ENCODE data around the gene OXSR1. TPM values are rescaled to one million over a fixed set of nuclear protein-coding genes. Genes with fewer than 3 reads are reported as not detected.
"Not testable (repeated sequence)": the region's sequence is repeated elsewhere in the genome, so short reads cannot be mapped to it uniquely, and the experiment has no call there.

Gene OXSR1
- total RNA-seq, 4 donors from 2014 or later, result 17.3 to 49.7 (median 28.7) TPM

GRCh38 chr3:38154625-38155255, 10.6 kb upstream of the OXSR1 start:
- Histone ChIP-seq H3K36me3 (no peaks in the 10 kb centered on the region), H3K27ac (no peak overlapping the region), H3K27me3 (no peaks in the 10 kb centered on the region), H3K4me1 (no peaks in the 10 kb centered on the region), H3K9me3 (no peaks in the 10 kb centered on the region), H3K4me3 (no peak overlapping the region)
- TF ChIP-seq CTCF (IDR thresholded peaks at IDR 0.05) (no peak), POLR2A (IDR thresholded peaks at IDR 0.05) (no peak)
- no peak for DNase-seq

GRCh38 chr3:38155825-38156224, 9.5 kb upstream of the OXSR1 start:
- no peaks in the 10 kb centered on the region for H3K4me1 ChIP-seq
- TF ChIP-seq POLR2A (IDR thresholded peaks at IDR 0.05), result no peak
- no peak for TF ChIP-seq CTCF (IDR thresholded peaks at IDR 0.05)
- H3K9me3 ChIP-seq, result no peaks in the 10 kb centered on the region
- H3K4me3 ChIP-seq, result no peak overlapping the region
- H3K36me3 ChIP-seq, result no peaks in the 10 kb centered on the region
- no peak overlapping the region for H3K27ac ChIP-seq
- H3K27me3 ChIP-seq, result no peaks in the 10 kb centered on the region
- no peak for DNase-seq

GRCh38 chr3:38157117-38157516, 8.2 kb upstream of the OXSR1 start:
- Histone ChIP-seq H3K36me3 (no peaks in the 10 kb centered on the region), H3K9me3 (no peaks in the 10 kb centered on the region), H3K4me3 (no peak overlapping the region), H3K4me1 (no peaks in the 10 kb centered on the region), H3K27me3 (no peaks in the 10 kb centered on the region), H3K27ac (no peak overlapping the region)
- TF ChIP-seq CTCF (IDR thresholded peaks at IDR 0.05) (no peak), POLR2A (IDR thresholded peaks at IDR 0.05) (no peak)
- DNase-seq, result no peak

- TF ChIP-seq POLR2A (IDR thresholded peaks at IDR 0.05) (no peak), CTCF (IDR thresholded peaks at IDR 0.05) (no peak)
- Histone ChIP-seq H3K9me3 (no peaks in the 10 kb centered on the region), H3K4me1 (no peaks in the 10 kb centered on the region), H3K27me3 (no peaks in the 10 kb centered on the region), H3K36me3 (no peaks in the 10 kb centered on the region), H3K27ac (no peak overlapping the region), H3K4me3 (no peak overlapping the region)
- DNase-seq, result no peak
These were observed 7.7 kb upstream of the OXSR1 start for GRCh38 chr3:38157595-38157994.

DNA sequence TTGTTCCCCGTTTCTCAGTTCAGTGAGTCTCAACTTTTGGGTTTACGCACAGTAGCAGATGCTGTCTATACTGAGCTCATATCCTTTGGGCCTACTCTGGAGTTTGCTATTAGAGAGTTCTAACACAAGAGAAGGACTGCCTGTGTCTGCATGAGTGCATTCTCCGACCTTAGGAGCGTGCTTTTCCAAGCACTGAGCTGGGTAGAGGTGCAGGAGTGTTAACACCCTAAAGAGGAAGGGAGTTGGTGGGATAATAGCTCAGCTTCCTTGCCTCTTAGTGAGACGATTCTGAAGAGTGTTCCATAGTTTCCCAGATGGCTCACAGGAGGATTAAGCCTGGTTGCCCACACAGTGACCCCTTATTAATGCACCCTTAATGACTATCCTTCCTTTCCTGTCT, 6.9 kb upstream of the OXSR1 start:
- Histone ChIP-seq H3K27ac (no peak overlapping the region), H3K4me1 (no peaks in the 10 kb centered on the region), H3K36me3 (no peaks in the 10 kb centered on the region), H3K9me3 (no peaks in the 10 kb centered on the region), H3K4me3 (no peak overlapping the region), H3K27me3 (no peaks in the 10 kb centered on the region)
- TF ChIP-seq POLR2A (IDR thresholded peaks at IDR 0.05), result no peak
- TF ChIP-seq CTCF (IDR thresholded peaks at IDR 0.05), result no peak
- no peak for DNase-seq

DNA sequence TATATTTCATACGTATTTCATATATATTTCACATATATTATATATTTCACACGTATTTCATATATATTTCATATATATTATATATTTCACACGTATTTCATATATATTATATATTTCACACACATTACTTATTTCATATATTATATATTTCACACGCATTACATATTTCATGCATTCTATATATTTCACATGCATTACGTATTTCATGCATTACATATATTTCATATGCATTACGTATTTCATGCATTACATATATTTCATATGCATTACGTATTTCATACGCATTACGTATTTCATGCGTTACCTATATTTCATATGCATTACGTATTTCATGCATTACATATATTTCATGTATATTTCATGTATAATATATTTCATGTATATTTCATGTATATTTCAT, 4.6 kb upstream of the OXSR1 start:
- not testable (repeated sequence) for H3K27me3 ChIP-seq, H3K4me1 ChIP-seq, H3K9me3 ChIP-seq, H3K4me3 ChIP-seq, DNase-seq, H3K27ac ChIP-seq, H3K36me3 ChIP-seq

All from Peyer's patch (tissue), 4 donors.